Type B pancreatic cell (in vitro differentiated cells): ENCODE results near the gene TMEM86A. TPM values are rescaled to one million over a fixed set of nuclear protein-coding genes. Genes with fewer than 3 reads are reported as not detected.
A peak's percentile ranks its signal among the peaks of the same experiment; 100 is the strongest.
"Not testable (repeated sequence)": the region's sequence is repeated elsewhere in the genome, so short reads cannot be mapped to it uniquely, and the experiment has no call there.

Experiments used
- DNase-seq: peaks from one replicate; pipeline ENCODE4 v3.0.0; 2021; ENCODE audit warnings: mixed read lengths; ENCODE audit not compliant: unreplicated experiment; ENCODE audit errors: extremely low spot score
- H3K27ac Mint-ChIP-seq: 2 replicates; pipeline ENCODE4 v1.8.0; 2021; ENCODE audit warnings: mild to moderate bottlenecking, mixed read lengths
- H3K27me3 Mint-ChIP-seq: 2 replicates; pipeline ENCODE4 v1.8.0; 2021; ENCODE audit warnings: mixed read lengths
- H3K36me3 Mint-ChIP-seq: 2 replicates; pipeline ENCODE4 v1.8.0; 2021; ENCODE audit warnings: mixed read lengths
- H3K4me1 Mint-ChIP-seq: one replicate; pipeline ENCODE4 v1.8.0; 2021; ENCODE audit warnings: mixed read lengths; ENCODE audit not compliant: unreplicated experiment
- H3K4me3 Mint-ChIP-seq: 2 replicates; pipeline ENCODE4 v1.8.0; 2021; ENCODE audit warnings: mild to moderate bottlenecking, mixed read lengths
- H3K9me3 Mint-ChIP-seq: 2 replicates; pipeline ENCODE4 v1.8.0; 2021; ENCODE audit warnings: mixed read lengths
- long read RNA-seq: library from polyadenylated mRNA; unstranded; transcript quantifications from one replicate; pipeline ENCODE4 v2.0.0, GENCODE V29; 2020
- total RNA-seq: library from RNA; stranded (reverse); gene quantifications from 2 replicates; pipeline ENCODE4 v1.2.1, GENCODE V29; 2021; ENCODE audit warnings: low replicate concordance
- TF ChIP-seq, protein P1 (sequence below): fragments of 200-600 bp; sonication (generic); conservative IDR thresholded peaks from 2 replicates; pipeline ENCODE4 v1.5.0; 2021; ENCODE audit warnings: antibody characterized with exemption, mild to moderate bottlenecking

The TMEM86A gene, protein sequence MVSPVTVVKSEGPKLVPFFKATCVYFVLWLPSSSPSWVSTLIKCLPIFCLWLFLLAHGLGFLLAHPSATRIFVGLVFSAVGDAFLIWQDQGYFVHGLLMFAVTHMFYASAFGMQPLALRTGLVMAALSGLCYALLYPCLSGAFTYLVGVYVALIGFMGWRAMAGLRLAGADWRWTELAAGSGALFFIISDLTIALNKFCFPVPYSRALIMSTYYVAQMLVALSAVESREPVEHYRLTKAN
- total RNA-seq = 3.6 and 6.5 TPM in 2 replicates
- long read RNA-seq, partial matches to known transcripts = 0 of 2 reads
- long read RNA-seq, other reads (novel, unspliced or antisense) = 2 of 2 reads

- peak within 1 kb of the TSS; percentile 84 for H3K4me3 Mint-ChIP-seq
- peak within 1 kb of the TSS; percentile 67 for H3K27ac Mint-ChIP-seq
- H3K27me3 Mint-ChIP-seq = peaks cover 15% of the 10 kb centered on the region
- H3K9me3 Mint-ChIP-seq = no peaks in the 10 kb centered on the region
- peak; percentile 92 for DNase-seq
- TF ChIP-seq, protein P1, sequence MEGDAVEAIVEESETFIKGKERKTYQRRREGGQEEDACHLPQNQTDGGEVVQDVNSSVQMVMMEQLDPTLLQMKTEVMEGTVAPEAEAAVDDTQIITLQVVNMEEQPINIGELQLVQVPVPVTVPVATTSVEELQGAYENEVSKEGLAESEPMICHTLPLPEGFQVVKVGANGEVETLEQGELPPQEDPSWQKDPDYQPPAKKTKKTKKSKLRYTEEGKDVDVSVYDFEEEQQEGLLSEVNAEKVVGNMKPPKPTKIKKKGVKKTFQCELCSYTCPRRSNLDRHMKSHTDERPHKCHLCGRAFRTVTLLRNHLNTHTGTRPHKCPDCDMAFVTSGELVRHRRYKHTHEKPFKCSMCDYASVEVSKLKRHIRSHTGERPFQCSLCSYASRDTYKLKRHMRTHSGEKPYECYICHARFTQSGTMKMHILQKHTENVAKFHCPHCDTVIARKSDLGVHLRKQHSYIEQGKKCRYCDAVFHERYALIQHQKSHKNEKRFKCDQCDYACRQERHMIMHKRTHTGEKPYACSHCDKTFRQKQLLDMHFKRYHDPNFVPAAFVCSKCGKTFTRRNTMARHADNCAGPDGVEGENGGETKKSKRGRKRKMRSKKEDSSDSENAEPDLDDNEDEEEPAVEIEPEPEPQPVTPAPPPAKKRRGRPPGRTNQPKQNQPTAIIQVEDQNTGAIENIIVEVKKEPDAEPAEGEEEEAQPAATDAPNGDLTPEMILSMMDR = no peak
- peaks cover 9% of the 10 kb centered on the region for H3K4me1 Mint-ChIP-seq
- no peaks in the 10 kb centered on the region for H3K36me3 Mint-ChIP-seq
These were observed at the start of gene TMEM86A for GRCh38 chr11:18698341-18699268. Gene TMEM86A (plus strand): TSS chr11:18698779. CDS start chr11:18698887, 108 bp downstream.

DNA sequence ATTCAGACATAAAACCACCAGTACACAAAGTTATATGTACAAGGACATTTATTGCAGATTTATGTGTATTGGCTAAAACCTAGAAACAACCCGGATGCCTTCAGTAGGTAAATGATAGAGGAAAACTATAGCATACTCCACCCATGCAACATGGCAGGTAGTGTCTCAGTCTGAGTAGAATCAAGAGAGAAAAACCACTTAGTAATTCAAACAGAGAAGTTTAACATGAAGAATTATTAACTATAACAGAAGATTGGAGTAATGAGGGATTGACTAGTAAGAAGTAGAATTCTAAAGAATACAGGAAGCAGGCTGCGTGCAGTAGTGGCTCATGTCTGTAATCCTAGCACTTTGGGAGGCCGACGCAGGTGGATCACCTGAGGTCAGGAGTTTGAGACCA, 48.2 kb upstream of the TMEM86A start:
- H3K27ac Mint-ChIP-seq = no peak overlapping the region
- DNase-seq = no peak
- no peaks in the 10 kb centered on the region for H3K9me3 Mint-ChIP-seq
- H3K4me1 Mint-ChIP-seq = no peaks in the 10 kb centered on the region
- H3K27me3 Mint-ChIP-seq = peaks cover 4% of the 10 kb centered on the region
- H3K4me3 Mint-ChIP-seq = no peak overlapping the region
- TF ChIP-seq, protein P1 = no peak
- no peaks in the 10 kb centered on the region for H3K36me3 Mint-ChIP-seq

DNA sequence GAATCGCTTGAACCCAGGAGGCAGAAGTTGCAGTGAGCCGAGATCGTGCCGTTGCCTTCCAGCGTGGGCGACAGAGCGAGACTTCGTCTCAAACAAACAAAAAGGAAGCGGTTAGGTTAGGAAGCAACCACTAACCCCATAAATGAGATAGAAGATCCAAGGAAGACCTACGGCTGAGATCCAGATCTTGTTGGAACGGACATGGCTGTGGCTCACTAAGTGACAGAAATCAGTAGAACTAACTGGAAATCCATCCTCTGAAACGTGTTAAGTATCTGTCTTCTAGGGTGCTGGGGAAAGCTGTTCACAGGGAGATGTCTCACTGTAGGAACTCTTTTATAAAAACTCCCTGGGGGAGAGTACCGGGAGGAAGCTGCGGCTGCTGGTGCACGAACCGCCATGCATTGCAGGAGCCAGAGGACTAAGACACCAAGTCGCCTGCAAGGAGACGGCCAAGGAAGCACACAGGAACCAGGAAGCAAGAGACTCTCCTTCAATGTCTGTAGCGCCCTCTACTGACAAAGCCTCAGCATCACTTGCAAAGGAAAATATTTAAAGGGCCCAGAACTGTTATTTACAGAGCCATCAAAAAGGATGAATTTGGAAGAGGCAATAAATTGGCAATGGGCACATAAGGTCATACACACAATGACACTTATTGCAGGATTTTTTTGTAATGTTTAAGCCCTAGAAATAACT, 47.6 kb upstream of the TMEM86A start:
- Mint-ChIP-seq H3K36me3 (no peaks in the 10 kb centered on the region), H3K9me3 (no peaks in the 10 kb centered on the region), H3K4me3 (no peak overlapping the region), H3K27ac (no peak overlapping the region), H3K4me1 (no peaks in the 10 kb centered on the region), H3K27me3 (peaks cover 4% of the 10 kb centered on the region)
- TF ChIP-seq, protein P1 = peak; percentile 70
- DNase-seq = no peak

- no peak for DNase-seq
- Mint-ChIP-seq H3K27ac (no peak overlapping the region), H3K27me3 (peaks cover 23% of the 10 kb centered on the region), H3K4me3 (no peak overlapping the region), H3K4me1 (no peaks in the 10 kb centered on the region), H3K36me3 (no peaks in the 10 kb centered on the region), H3K9me3 (no peaks in the 10 kb centered on the region)
- TF ChIP-seq, protein P1 = no peak
These were observed 40.9 kb upstream of the TMEM86A start for GRCh38 chr11:18657673-18658072.

- not testable (repeated sequence) for H3K4me3 Mint-ChIP-seq, H3K9me3 Mint-ChIP-seq, H3K4me1 Mint-ChIP-seq, H3K36me3 Mint-ChIP-seq, DNase-seq, H3K27ac Mint-ChIP-seq
- H3K27me3 Mint-ChIP-seq = peaks cover 32% of the 10 kb centered on the region
These were observed 33.2 kb upstream of the TMEM86A start for GRCh38 chr11:18665353-18665872.
